ENCODE measurements around the gene ANXA9. TPM values are rescaled to one million over a fixed set of nuclear protein-coding genes. Genes with fewer than 3 reads are reported as not detected.
A peak's percentile ranks its signal among the peaks of the same experiment; 100 is the strongest.

ANXA9 gene
- total RNA-seq, 4 donors from 2014 or later: 0.79 to 26.4 (median 5.6) TPM

GRCh38 chr1:151009674-151010345 lies 27.7 kb downstream of the ANXA9 start:
- no peak for TF ChIP-seq CTCF (IDR thresholded peaks at IDR 0.05)
- DNase-seq (ENCODE audit: low spot score) (no peak), ATAC-seq (ENCODE audit: low FRiP score) (no peak)

DNA sequence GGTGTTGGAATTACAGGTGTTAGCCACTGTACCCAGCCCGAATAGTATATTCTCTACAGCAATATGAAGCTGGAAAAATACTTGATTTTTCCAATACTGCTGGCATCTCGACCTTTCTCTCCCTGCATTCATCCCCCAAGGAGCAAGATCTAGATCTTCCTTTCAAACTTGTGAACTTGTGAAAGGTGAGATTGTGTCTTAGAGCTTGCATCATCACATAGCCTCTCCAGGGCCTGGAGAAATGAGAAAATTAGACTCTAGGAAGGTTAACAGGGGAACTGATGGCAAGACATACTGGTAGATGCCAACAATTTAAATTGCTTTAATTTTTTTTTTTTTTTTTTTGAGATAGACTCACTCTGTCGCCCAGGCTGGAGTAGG lies 28.2 kb downstream of the ANXA9 start:
- ATAC-seq (ENCODE audit: low FRiP score): no peak
- DNase-seq (ENCODE audit: low spot score): no peak
- TF ChIP-seq CTCF (IDR thresholded peaks at IDR 0.05): no peak

- TF ChIP-seq CTCF (IDR thresholded peaks at IDR 0.05): no peak
- no peak for DNase-seq (ENCODE audit: low spot score)
- no peak for ATAC-seq (ENCODE audit: low FRiP score)
These were observed 29.2 kb downstream of the ANXA9 start for GRCh38 chr1:151011154-151011850.

GRCh38 chr1:151012684-151013471 lies 30.8 kb downstream of the ANXA9 start:
- TF ChIP-seq CTCF (IDR thresholded peaks at IDR 0.05): no peak
- ATAC-seq (ENCODE audit: low FRiP score): no peak
- no peak for DNase-seq (ENCODE audit: low spot score)

DNA sequence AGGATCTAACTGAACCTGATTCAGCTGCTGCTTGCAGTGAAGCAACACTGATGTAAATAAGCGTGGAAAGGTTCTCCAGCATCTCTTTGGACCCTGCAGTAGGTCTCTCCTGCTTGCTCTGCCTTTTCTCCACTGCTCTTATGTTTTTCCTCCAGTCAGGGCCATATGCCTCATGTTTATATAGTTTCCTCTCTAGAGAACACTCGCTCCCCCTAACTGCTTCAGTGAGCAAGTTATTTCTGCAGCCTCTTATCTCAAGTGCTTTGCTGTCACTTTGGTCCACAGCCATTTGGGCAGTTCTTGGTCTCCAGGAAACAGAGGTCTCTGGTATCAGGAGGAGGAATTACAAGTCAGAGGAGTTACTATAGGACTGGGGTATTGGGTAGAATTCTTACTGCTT lies 31.4 kb downstream of the ANXA9 start:
- no peak for TF ChIP-seq CTCF (IDR thresholded peaks at IDR 0.05)
- ATAC-seq (ENCODE audit: low FRiP score): no peak

GRCh38 chr1:151024540-151025146 lies 42.6 kb downstream of the ANXA9 start:
- ATAC-seq (ENCODE audit: low FRiP score) (peak; percentile 76), DNase-seq (ENCODE audit: low spot score) (peak; percentile 90)
- TF ChIP-seq CTCF (IDR thresholded peaks at IDR 0.05): peak in 1 of 3 donors; percentile 45

More for the DNA sequence above, 31.4 kb downstream of the ANXA9 start:
- no peak for DNase-seq (ENCODE audit: low spot score)
